Activated CD8-positive, alpha-beta T cell treated with anti-CD3 and anti-CD28 coated beads for 36 hours (primary cell): ENCODE data around the gene TES. TPM values are rescaled to one million over a fixed set of nuclear protein-coding genes. Genes with fewer than 3 reads are reported as not detected.

Experiments
- ATAC-seq: fragments of 200-7000 bp; cut with Tn5 transposase; one replicate; pipeline ENCODE4 v1.10.0; 2021; ENCODE audit warnings: mild to moderate bottlenecking, moderate library complexity
- CTCF ChIA-PET: fragments of 350-600 bp; sonication (Branson Sonifier 250); formaldehyde crosslinking; loops from one replicate; lab custom pipeline; 2021; ENCODE audit warnings: antibody characterized with exemption; lab: Charles Lee
- POLR2A ChIA-PET: fragments of 350-600 bp; sonication (Branson Sonifier 250); formaldehyde crosslinking; loops from one replicate; lab custom pipeline; 2021; ENCODE audit warnings: antibody characterized with exemption; lab: Charles Lee
- DNase-seq: peaks from one replicate; pipeline ENCODE4 v3.0.0-alpha.2; 2020
- H3K27ac Mint-ChIP-seq: one replicate; pipeline ENCODE4 v1.8.0; 2021; ENCODE audit warnings: mild to moderate bottlenecking, mixed read lengths
- H3K27me3 Mint-ChIP-seq: one replicate; pipeline ENCODE4 v1.8.0; 2021; ENCODE audit warnings: mixed read lengths
- H3K36me3 Mint-ChIP-seq: one replicate; pipeline ENCODE4 v1.8.0; 2021; ENCODE audit warnings: low read depth, mixed read lengths
- H3K4me1 Mint-ChIP-seq: one replicate; pipeline ENCODE4 v1.8.0; 2021; ENCODE audit warnings: low read depth, mixed read lengths
- H3K4me3 Mint-ChIP-seq: one replicate; pipeline ENCODE4 v1.8.0; 2021; ENCODE audit warnings: mild to moderate bottlenecking, moderate library complexity, mixed read lengths
- H3K9me3 Mint-ChIP-seq: one replicate; pipeline ENCODE4 v1.8.0; 2021; ENCODE audit warnings: mixed read lengths
- intact Hi-C: fragments of 100-400 bp; cut with micrococcal nuclease; formaldehyde crosslinking; loops from one replicate; pipeline ENCODE4 v1.10.0; 2022
- total RNA-seq, 2 experiments: library from RNA; stranded (reverse); gene quantifications; one replicate each; pipeline ENCODE4 v1.2.3, GENCODE V29; 2021
- TF ChIP-seq, protein P1 (sequence below): fragments of 200-600 bp; IDR thresholded peaks from one replicate; pipeline ENCODE4 v1.8.0; 2022; ENCODE audit warnings: antibody characterized with exemption, mild to moderate bottlenecking

TES gene
- total RNA-seq, 2 experiments from 2014 or later = 63.9 to 65.7 TPM

DNA sequence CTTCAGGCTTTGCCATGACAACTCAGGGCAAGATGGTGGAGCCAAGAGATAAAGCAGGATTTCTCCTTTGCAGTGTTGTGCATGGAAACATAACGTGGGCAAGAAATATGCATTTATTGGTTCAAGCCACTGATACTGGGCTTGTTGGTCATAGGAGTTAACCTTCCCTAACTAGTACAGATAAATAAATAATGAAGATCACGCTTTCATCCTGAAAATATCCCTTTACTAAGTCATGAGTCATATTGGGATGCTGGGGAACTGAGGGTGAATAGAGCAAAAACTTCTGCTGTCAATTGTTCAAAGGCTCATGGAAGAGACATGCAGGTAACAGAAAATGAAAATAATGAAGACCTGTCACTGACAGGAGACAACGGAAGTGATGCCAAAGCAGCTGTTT is 55.5 kb downstream of the TES start:
- Mint-ChIP-seq H3K27me3 (peaks cover 13% of the 10 kb centered on the region), H3K9me3 (no peaks in the 10 kb centered on the region), H3K4me1 (no peaks in the 10 kb centered on the region), H3K27ac (no peak overlapping the region), H3K4me3 (no peak overlapping the region), H3K36me3 (no peaks in the 10 kb centered on the region)
- CTCF ChIA-PET = interaction anchor here (1.0 to 1.9 kb wide), 4 partner anchors 9 to 325 kb away, joined by 3 to 5 read pairs (median 4); no protein-coding TSS in a partner anchor
- DNase-seq = no peak
- no peak for ATAC-seq
- POLR2A ChIA-PET = no interaction called here
- intact Hi-C loops = loop anchor here (10.0 kb wide), 1 partner anchor 539 kb away; no protein-coding TSS in a partner anchor
- TF ChIP-seq, protein P1, sequence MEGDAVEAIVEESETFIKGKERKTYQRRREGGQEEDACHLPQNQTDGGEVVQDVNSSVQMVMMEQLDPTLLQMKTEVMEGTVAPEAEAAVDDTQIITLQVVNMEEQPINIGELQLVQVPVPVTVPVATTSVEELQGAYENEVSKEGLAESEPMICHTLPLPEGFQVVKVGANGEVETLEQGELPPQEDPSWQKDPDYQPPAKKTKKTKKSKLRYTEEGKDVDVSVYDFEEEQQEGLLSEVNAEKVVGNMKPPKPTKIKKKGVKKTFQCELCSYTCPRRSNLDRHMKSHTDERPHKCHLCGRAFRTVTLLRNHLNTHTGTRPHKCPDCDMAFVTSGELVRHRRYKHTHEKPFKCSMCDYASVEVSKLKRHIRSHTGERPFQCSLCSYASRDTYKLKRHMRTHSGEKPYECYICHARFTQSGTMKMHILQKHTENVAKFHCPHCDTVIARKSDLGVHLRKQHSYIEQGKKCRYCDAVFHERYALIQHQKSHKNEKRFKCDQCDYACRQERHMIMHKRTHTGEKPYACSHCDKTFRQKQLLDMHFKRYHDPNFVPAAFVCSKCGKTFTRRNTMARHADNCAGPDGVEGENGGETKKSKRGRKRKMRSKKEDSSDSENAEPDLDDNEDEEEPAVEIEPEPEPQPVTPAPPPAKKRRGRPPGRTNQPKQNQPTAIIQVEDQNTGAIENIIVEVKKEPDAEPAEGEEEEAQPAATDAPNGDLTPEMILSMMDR = no peak

DNA sequence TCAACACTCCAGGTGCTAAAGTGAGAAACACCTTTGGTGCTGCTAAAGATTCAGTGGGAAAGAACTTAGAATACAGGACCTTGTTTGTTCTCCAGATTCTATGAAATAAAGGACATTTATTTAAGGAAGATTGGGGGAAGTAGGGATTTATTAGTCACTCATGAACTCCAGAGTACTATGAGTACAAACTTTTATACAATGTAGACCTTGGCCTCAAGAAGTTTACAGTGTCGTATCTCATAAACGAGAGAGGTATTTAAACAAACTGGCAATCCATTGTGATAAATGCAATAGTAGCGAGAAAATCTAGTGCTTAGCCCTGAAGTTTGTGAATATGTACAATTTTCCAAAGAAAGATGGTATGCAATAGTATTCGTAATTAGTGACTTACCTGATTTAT is 59.1 kb downstream of the TES start:
- Mint-ChIP-seq H3K27me3 (peaks cover 18% of the 10 kb centered on the region), H3K27ac (no peak overlapping the region), H3K9me3 (no peaks in the 10 kb centered on the region), H3K36me3 (no peaks in the 10 kb centered on the region), H3K4me1 (no peaks in the 10 kb centered on the region), H3K4me3 (no peak overlapping the region)
- no peak for ATAC-seq
- ChIA-PET POLR2A (no interaction called here), CTCF (no interaction called here)
- no peak for DNase-seq
- intact Hi-C loops = loop anchor here (10.0 kb wide), 1 partner anchor 535 kb away; no protein-coding TSS in a partner anchor
- TF ChIP-seq, protein P1 = no peak

DNA sequence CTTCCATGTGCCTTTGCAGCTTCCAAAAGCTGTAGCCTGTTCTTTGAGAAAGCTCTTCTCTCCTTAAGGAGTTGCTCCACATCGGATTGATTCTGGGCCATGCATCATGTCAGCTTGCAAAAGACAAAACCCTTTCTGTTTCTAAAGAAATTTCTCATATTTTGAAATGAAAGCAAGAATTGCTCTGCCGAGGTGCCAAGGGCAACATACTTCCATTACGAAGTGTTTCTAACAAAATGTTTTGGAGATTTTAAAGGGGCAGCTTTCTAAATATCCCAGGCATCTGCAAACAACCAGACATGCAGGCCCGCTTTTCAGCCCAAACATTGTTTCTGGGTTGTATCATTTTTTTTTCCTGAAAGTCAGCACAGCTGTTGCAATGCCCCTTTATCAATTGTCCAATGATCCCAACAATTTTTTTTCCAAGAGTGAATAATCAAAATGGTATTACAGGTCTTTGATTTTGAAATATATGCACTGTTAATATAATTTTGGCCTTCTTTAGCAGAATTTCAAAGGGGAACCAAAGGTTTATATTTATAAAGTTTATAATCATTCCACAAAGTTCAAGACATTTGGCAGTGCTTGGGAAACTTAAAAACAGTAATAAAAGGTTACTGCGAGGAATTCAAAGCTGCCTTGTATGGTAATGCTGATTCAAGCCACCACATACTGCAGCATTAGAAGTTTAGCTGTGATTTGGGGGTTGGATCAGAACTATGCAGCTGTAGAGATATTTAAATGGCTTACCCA is 61.0 kb downstream of the TES start:
- no peaks in the 10 kb centered on the region for H3K9me3 Mint-ChIP-seq
- H3K4me3 Mint-ChIP-seq = no peak overlapping the region
- H3K27me3 Mint-ChIP-seq = peaks cover 16% of the 10 kb centered on the region
- H3K36me3 Mint-ChIP-seq = no peaks in the 10 kb centered on the region
- ChIA-PET POLR2A (interaction anchor here (1.7 kb wide), 1 partner anchor 410 kb away, joined by 3 read pairs; no protein-coding TSS in a partner anchor), CTCF (interaction anchor here (1.0 to 1.9 kb wide), 4 partner anchors 12 to 321 kb away, joined by 3 to 9 read pairs (median 4); no protein-coding TSS in a partner anchor)
- H3K27ac Mint-ChIP-seq = no peak overlapping the region
- no peaks in the 10 kb centered on the region for H3K4me1 Mint-ChIP-seq
- DNase-seq = no peak
- TF ChIP-seq, protein P1 = no peak
- intact Hi-C loops = no loop called here
- no peak for ATAC-seq

DNA sequence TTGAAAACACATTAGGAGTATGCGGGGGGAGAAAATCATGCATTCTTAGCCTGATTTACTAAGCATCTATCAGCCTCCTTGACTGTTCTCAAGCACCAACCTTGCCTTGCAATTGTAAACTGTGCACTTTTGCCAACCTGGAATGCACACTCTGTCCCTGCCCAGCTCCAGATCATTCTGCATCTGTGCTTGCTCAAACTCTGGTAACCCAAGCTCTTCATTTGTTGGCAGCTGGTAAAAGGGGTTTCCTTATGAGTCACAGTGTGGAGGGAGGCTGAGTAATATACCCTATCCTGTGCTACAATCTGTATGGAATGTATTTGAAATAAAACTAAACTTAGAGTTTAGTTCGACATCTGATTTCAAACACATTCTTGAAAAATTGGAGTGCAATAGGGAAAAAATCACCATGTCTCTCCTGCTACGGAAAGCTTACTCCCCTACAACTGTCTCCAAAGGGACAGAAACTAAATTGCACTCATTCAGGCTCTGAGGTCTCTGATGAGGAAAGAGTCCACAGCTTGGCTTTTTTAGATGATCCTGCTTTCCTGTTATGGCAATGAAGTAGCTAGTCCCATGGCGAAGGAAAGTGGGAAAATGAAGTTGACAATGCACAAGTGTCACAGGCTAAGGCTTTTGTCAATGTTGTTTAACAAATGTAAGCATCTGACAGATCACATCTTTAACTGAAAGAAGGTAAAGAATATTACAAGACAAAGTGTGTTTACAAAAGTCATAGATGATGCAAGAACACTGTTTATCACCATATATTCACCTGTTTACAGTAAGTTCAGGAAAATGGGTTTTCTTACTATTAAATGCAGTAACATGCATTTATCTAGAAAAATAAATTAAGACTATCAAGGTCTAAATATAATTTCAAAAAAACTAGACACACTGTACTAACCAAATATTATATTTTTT is 61.9 kb downstream of the TES start:
- H3K36me3 Mint-ChIP-seq = no peaks in the 10 kb centered on the region
- ChIA-PET POLR2A (no interaction called here), CTCF (interaction anchor here (0.8 to 1.9 kb wide), 5 partner anchors 13 to 320 kb away, joined by 3 to 9 read pairs (median 4); no protein-coding TSS in a partner anchor)
- H3K4me3 Mint-ChIP-seq = no peak overlapping the region
- H3K27ac Mint-ChIP-seq = no peak overlapping the region
- H3K4me1 Mint-ChIP-seq = no peaks in the 10 kb centered on the region
- peak; percentile 24 for ATAC-seq
- H3K27me3 Mint-ChIP-seq = peaks cover 24% of the 10 kb centered on the region
- intact Hi-C loops = no loop called here
- TF ChIP-seq, protein P1 = no peak
- no peak for DNase-seq
- H3K9me3 Mint-ChIP-seq = no peaks in the 10 kb centered on the region
